ENCODE measurements around the gene CYBA.
"Not testable (repeated sequence)": the region's sequence is repeated elsewhere in the genome, so short reads cannot be mapped to it uniquely, and the experiment has no call there.

The CYBA gene

GRCh38 chr16:88686062-88686438 is 35.2 kb upstream of the CYBA start:
- DNase-seq = peak; percentile 28

- DNase-seq = peak; percentile 68
Measured at GRCh38 chr16:88685156-88686061, 34.6 kb upstream of the CYBA start.

- DNase-seq = no peak
Measured at GRCh38 chr16:88684569-88685155, 33.8 kb upstream of the CYBA start.

- DNase-seq = peak; percentile 77
Measured at GRCh38 chr16:88681709-88682451, 31.0 kb upstream of the CYBA start.

GRCh38 chr16:88681084-88681680 is 30.3 kb upstream of the CYBA start:
- DNase-seq = peak; percentile 46

- no peak for DNase-seq
Measured at GRCh38 chr16:88680554-88681083, 29.8 kb upstream of the CYBA start.

- DNase-seq = no peak
Measured at GRCh38 chr16:88678224-88678979, 27.5 kb upstream of the CYBA start.

- no peak for DNase-seq
Measured at GRCh38 chr16:88677721-88678120, 26.9 kb upstream of the CYBA start.

GRCh38 chr16:88676502-88677242 is 25.8 kb upstream of the CYBA start:
- DNase-seq = no peak

GRCh38 chr16:88673716-88674379 is 23.0 kb upstream of the CYBA start:
- DNase-seq = no peak

- DNase-seq = no peak
Measured at GRCh38 chr16:88672776-88673175, 21.9 kb upstream of the CYBA start.

- no peak for DNase-seq
Measured at GRCh38 chr16:88671806-88672205, 21.0 kb upstream of the CYBA start.

GRCh38 chr16:88669980-88670379 is 19.1 kb upstream of the CYBA start:
- no peak for DNase-seq

- not testable (repeated sequence) for DNase-seq
Measured at GRCh38 chr16:88669493-88669892, 18.6 kb upstream of the CYBA start.

- no peak for DNase-seq
Measured at GRCh38 chr16:88667461-88667860, 16.6 kb upstream of the CYBA start.

GRCh38 chr16:88665570-88665969 is 14.7 kb upstream of the CYBA start:
- DNase-seq = no peak

- DNase-seq = no peak
Measured at GRCh38 chr16:88665148-88665547, 14.3 kb upstream of the CYBA start.

- peak; percentile 96 for DNase-seq
Measured at GRCh38 chr16:88662843-88663606, 12.2 kb upstream of the CYBA start, which contains the start of gene MVD. MVD (minus strand) TSS chr16:88663091; CDS start chr16:88663080, 11 bp downstream.

- peak; percentile 15 for DNase-seq
Measured at GRCh38 chr16:88662222-88662842, 11.5 kb upstream of the CYBA start.
